Mucosa of stomach (tissue), 1 donor: ENCODE results near the gene RAI14.

Experiments
- H3K27me3 ChIP-seq: one replicate; pipeline ENCODE4 v1.7.0; 2013; ENCODE audit warnings: mild to moderate bottlenecking, low read length; ENCODE audit not compliant: control insufficient read depth, insufficient read depth
- H3K36me3 ChIP-seq: one replicate; pipeline ENCODE4 v1.7.0; 2013; ENCODE audit warnings: low read length; ENCODE audit not compliant: control insufficient read depth, insufficient read depth
- H3K4me1 ChIP-seq: one replicate; pipeline ENCODE4 v1.7.0; 2013; ENCODE audit warnings: mild to moderate bottlenecking, low read length; ENCODE audit not compliant: control insufficient read depth, insufficient read depth
- H3K4me3 ChIP-seq: one replicate; pipeline ENCODE4 v1.7.0; 2013; ENCODE audit warnings: low read length
- H3K9ac ChIP-seq: one replicate; pipeline ENCODE4 v1.7.0; 2013; ENCODE audit warnings: mild to moderate bottlenecking, low read length, moderate library complexity
- H3K9me3 ChIP-seq: one replicate; pipeline ENCODE4 v1.7.0; 2013; ENCODE audit warnings: mild to moderate bottlenecking, low read length, moderate library complexity; ENCODE audit not compliant: control insufficient read depth
- donor health status: Pancreatic carcinoma.

The RAI14 gene

GRCh38 chr5:34848230-34848629, 192.1 kb downstream of the RAI14 start:
- Histone ChIP-seq H3K4me1 (no peaks in the 10 kb centered on the region), H3K36me3 (no peaks in the 10 kb centered on the region), H3K9ac (no peak overlapping the region), H3K9me3 (no peaks in the 10 kb centered on the region), H3K4me3 (no peak overlapping the region), H3K27me3 (peaks cover 31% of the 10 kb centered on the region)

- H3K4me3 ChIP-seq: no peak overlapping the region
- peaks cover 31% of the 10 kb centered on the region for H3K27me3 ChIP-seq
- no peaks in the 10 kb centered on the region for H3K9me3 ChIP-seq
- no peaks in the 10 kb centered on the region for H3K36me3 ChIP-seq
- no peaks in the 10 kb centered on the region for H3K4me1 ChIP-seq
- H3K9ac ChIP-seq: no peak overlapping the region
Measured at GRCh38 chr5:34849253-34849652, 193.1 kb downstream of the RAI14 start.

GRCh38 chr5:34854459-34855174, 198.5 kb downstream of the RAI14 start:
- Histone ChIP-seq H3K9ac (no peak overlapping the region), H3K4me1 (no peaks in the 10 kb centered on the region), H3K4me3 (no peak overlapping the region), H3K9me3 (no peaks in the 10 kb centered on the region), H3K36me3 (no peaks in the 10 kb centered on the region), H3K27me3 (peaks cover 24% of the 10 kb centered on the region)

- Histone ChIP-seq H3K9me3 (no peaks in the 10 kb centered on the region), H3K36me3 (no peaks in the 10 kb centered on the region), H3K27me3 (peaks cover 12% of the 10 kb centered on the region), H3K9ac (no peak overlapping the region), H3K4me3 (no peak overlapping the region), H3K4me1 (no peaks in the 10 kb centered on the region)
Measured at GRCh38 chr5:34857161-34857560, 201.0 kb downstream of the RAI14 start.

GRCh38 chr5:34857894-34858293, 201.8 kb downstream of the RAI14 start:
- Histone ChIP-seq H3K4me1 (no peaks in the 10 kb centered on the region), H3K36me3 (no peaks in the 10 kb centered on the region), H3K9me3 (no peaks in the 10 kb centered on the region), H3K9ac (no peak overlapping the region), H3K27me3 (peaks cover 10% of the 10 kb centered on the region), H3K4me3 (no peak overlapping the region)

GRCh38 chr5:34858790-34859189, 202.7 kb downstream of the RAI14 start:
- Histone ChIP-seq H3K4me3 (no peak overlapping the region), H3K9me3 (no peaks in the 10 kb centered on the region), H3K4me1 (no peaks in the 10 kb centered on the region), H3K9ac (no peak overlapping the region), H3K27me3 (peaks cover 8% of the 10 kb centered on the region), H3K36me3 (no peaks in the 10 kb centered on the region)

- H3K36me3 ChIP-seq: no peaks in the 10 kb centered on the region
- H3K9me3 ChIP-seq: no peaks in the 10 kb centered on the region
- H3K27me3 ChIP-seq: peaks cover 8% of the 10 kb centered on the region
- no peak overlapping the region for H3K9ac ChIP-seq
- no peak overlapping the region for H3K4me3 ChIP-seq
- no peaks in the 10 kb centered on the region for H3K4me1 ChIP-seq
Measured at GRCh38 chr5:34859253-34859652, 203.1 kb downstream of the RAI14 start.

- H3K27me3 ChIP-seq: peaks cover 7% of the 10 kb centered on the region
- H3K9ac ChIP-seq: no peak overlapping the region
Measured at GRCh38 chr5:34863946-34864345, 207.8 kb downstream of the RAI14 start.

GRCh38 chr5:34865091-34865490, 209.0 kb downstream of the RAI14 start:
- Histone ChIP-seq H3K27me3 (peaks cover 7% of the 10 kb centered on the region), H3K36me3 (no peaks in the 10 kb centered on the region), H3K4me3 (no peak overlapping the region), H3K9ac (no peak overlapping the region), H3K9me3 (no peaks in the 10 kb centered on the region), H3K4me1 (no peaks in the 10 kb centered on the region)

More at GRCh38 chr5:34863946-34864345, 207.8 kb downstream of the RAI14 start:
- Histone ChIP-seq H3K4me1 (no peaks in the 10 kb centered on the region), H3K36me3 (no peaks in the 10 kb centered on the region), H3K9me3 (no peaks in the 10 kb centered on the region), H3K4me3 (no peak overlapping the region)

GRCh38 chr5:34866989-34867471, 210.9 kb downstream of the RAI14 start:
- H3K4me1 ChIP-seq: no peaks in the 10 kb centered on the region
- no peaks in the 10 kb centered on the region for H3K9me3 ChIP-seq
- H3K4me3 ChIP-seq: no peak overlapping the region
- no peaks in the 10 kb centered on the region for H3K36me3 ChIP-seq
- H3K27me3 ChIP-seq: peaks cover 4% of the 10 kb centered on the region
- no peak overlapping the region for H3K9ac ChIP-seq

GRCh38 chr5:34867660-34868059, 211.5 kb downstream of the RAI14 start:
- Histone ChIP-seq H3K9ac (no peak overlapping the region), H3K36me3 (no peaks in the 10 kb centered on the region), H3K27me3 (peaks cover 4% of the 10 kb centered on the region), H3K9me3 (no peaks in the 10 kb centered on the region), H3K4me1 (no peaks in the 10 kb centered on the region), H3K4me3 (no peak overlapping the region)

GRCh38 chr5:34868791-34869190, 212.7 kb downstream of the RAI14 start:
- Histone ChIP-seq H3K4me1 (no peaks in the 10 kb centered on the region), H3K9me3 (no peaks in the 10 kb centered on the region), H3K4me3 (no peak overlapping the region), H3K27me3 (peaks cover 4% of the 10 kb centered on the region), H3K36me3 (no peaks in the 10 kb centered on the region), H3K9ac (no peak overlapping the region)
